HG03521 (cell line): Measurements from ENCODE around the gene ANHX.
"Not testable (repeated sequence)": the region's sequence is repeated elsewhere in the genome, so short reads cannot be mapped to it uniquely, and the experiment has no call there.

Source experiments
- ATAC-seq: cut with Tn5 transposase; IDR thresholded peaks from one replicate; pipeline ENCODE4 v1.9.1; 2021; ENCODE audit warnings: mild to moderate bottlenecking, moderate library complexity; ENCODE audit not compliant: unreplicated experiment

The ANHX gene

DNA sequence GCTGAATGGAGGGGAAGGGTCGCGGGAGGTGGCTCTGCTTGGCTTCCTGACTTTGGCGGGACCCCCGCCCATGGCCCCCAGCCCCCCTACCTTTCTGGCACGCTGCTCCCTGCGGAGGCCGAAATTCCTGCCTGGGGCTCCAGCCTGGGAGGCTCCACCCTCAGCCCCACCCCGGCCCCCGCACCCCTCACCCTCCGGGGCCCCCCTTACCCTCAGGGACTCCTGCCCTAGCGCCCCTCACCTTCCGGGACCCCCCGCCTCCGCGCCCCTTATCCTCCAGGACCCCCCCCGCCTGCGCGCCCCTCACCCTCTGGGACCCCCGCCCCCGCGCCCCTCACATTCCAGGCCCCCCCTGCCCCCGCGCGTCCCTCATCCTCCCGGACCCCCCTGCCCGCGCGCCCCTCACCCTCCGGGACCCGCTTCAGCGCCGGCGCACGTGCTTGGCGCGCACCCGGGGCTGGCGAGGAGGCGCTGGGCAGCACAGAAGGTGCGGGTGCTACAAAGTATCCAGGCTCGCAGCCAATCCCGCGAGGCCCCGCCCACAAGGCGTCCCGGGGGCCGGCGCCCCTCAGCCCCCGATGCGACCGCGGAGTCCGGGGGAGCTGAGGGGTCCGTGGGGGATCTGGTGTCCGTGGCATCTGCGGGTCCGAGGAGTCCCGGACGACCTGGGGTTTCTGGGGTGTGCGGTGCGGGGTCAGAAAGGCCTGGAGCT, at the start of gene ANHX:
Gene ANHX, minus strand, starts transcription at position 477 of the 712 bp plus-strand sequence. CDS start 1,521 bp downstream, outside the sequence.
- no peak for ATAC-seq

- ATAC-seq, result not testable (repeated sequence)
These were observed 29.0 kb upstream of the ANHX start for GRCh38 chr12:133264668-133265067.

GRCh38 chr12:133264173-133264572, 28.5 kb upstream of the ANHX start:
- ATAC-seq, result no peak

DNA sequence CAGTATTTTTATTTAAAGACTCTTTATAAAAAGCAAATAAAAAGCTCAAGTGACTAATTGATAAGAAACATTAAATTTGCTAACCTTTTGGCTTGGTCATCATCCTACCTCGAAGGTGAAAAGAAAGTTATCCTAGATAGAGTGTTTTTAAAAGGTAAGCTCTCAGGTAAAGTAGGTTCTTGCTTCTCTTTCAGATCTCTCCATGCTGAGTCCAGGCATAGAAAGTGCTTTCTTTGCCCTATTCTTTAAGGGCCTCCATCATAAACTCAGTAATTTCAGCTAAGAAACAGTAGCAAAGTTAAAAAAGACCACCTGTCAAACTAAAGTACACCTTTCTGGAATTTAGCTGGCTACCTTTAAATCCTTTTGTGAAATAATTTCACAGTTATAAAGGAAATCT, 20.6 kb upstream of the ANHX start:
- no peak for ATAC-seq

GRCh38 chr12:133255833-133256232, 20.2 kb upstream of the ANHX start:
- ATAC-seq, result not testable (repeated sequence)

DNA sequence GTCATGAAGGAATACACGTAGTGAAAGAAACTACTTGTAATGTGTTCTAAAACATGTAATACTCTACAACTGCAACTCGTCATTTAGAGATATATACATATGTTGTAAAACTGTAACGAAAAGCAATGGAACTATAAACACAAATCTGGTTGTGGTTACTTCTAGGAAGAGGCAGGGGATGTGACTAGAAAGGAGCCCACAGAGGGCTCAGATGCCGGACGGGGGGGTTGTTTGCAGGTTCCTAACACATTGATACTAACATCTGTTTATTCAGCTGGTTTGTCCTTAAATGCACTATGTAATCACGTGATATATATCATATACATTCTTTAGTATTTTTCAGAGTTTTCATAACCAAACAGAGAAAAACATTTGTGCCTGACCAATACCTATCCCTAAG, 16.1 kb upstream of the ANHX start:
- ATAC-seq, result no peak

DNA sequence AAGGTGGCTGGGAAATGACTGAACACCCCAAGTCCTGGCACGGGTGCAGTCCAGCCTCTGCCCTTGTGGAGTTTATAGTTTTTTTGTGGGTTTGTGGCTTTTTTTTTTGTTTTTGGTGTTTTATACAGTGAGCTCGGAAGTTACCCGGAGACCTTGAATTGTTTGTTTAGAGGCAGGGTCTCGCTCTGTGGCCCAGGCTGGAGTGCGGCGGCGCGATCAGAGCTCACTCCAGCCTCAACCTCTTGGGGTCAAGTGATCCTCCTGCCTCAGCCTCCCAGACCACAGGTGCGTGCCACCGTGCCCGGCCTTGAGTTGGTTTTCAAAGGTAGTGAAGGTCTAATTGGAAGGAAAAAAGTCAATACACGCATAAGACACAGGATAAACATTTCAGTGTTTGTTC, 879 bp upstream of the ANHX start:
- no peak for ATAC-seq

GRCh38 chr12:133236144-133236543, 467 bp upstream of the ANHX start:
- ATAC-seq, result no peak

GRCh38 chr12:133234971-133235370, 706 bp downstream of the ANHX start:
- no peak for ATAC-seq

DNA sequence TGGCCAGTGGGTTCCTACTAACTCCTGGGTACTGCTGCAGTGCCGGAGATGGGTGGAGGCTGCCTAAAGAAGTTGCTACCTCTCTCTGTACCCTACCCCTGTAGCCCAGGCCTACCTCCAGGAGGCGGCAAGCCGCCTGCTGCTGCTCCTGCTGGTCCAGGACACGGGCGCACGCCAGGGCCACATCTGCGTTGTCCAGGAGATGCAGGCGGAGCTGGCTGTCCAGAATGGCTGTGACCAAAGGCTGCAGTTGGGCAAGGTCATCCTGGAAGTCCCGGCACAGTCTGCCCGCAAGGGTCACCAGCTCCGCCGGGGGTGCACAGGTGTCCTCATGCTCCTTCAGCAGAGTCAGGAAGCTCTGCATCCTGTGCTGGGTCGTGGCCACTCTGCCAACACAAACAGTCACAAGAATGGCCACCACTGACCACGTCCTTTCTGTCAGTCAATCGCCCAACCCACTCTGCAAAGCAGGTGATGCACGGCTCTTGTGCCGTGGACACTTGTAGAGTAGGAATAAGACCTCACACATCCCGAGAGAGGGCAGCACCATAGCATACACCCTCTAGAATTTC, 1.6 kb downstream of the ANHX start:
- ATAC-seq, result no peak

- no peak for ATAC-seq
These were observed 2.7 kb downstream of the ANHX start for GRCh38 chr12:133233006-133233405.

DNA sequence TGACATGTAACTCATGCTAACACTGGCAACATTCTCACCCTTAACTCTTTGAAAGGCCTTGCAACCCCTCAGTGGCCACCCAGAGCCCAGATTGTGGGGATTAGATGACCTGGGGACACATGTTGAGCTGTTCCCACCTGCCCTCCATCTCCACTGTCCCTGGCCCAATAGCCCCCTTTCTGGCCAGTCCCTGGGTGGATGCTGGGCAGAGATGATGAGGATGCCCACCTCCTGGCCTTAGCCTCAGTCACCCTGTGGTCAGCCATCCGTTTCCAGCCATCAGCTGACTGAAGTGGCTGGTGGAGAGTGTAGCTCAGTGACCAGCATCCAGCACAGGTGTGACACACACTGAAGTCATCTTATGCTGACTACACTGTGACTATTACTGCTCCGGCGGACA, 4.7 kb downstream of the ANHX start:
- ATAC-seq, result no peak

- no peak for ATAC-seq
These were observed 8.3 kb downstream of the ANHX start for GRCh38 chr12:133227281-133227852.

DNA sequence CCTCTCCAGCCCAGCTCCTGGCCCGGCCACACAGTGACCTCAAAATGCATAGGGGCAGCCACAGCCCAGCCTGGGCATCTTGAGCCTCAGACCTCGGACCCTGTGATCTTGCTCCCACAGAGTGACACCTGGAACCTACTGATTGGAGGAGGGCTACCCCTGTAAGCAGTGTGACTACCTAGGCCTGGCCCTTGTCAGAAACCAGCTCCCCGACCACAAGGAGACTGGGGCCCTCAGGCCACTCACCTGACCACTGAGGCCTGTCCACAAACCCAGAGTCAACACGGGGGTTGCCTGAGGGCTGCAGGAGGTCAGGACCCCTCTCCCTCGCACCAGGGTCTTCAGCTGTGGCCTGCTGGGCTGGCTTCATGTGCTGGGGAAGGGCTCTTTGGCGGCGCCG, 9.0 kb downstream of the ANHX start:
- no peak for ATAC-seq

- no peak for ATAC-seq
These were observed 10.2 kb downstream of the ANHX start for GRCh38 chr12:133225527-133225926.

DNA sequence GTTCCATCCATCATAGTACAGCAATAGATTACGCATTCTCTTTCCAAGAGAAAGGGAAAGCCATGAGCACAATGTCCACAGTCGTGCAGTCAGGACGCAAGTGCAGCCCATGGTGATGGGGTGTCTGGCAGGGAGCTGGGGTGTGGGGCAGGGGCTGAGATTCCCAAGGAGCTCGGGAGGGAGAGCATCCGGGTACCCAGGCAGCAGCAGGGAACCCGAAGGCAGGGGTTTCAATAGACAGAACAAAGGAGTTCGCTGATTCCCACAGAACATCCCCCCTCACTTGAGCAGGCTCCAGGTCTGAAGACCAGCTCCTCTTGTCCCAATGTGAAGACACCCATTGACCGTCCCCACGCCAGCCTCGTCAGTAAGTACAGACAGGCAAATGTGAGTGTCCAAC, 13.5 kb downstream of the ANHX start:
- no peak for ATAC-seq

- no peak for ATAC-seq
These were observed 14.4 kb downstream of the ANHX start for GRCh38 chr12:133221241-133221640.

DNA sequence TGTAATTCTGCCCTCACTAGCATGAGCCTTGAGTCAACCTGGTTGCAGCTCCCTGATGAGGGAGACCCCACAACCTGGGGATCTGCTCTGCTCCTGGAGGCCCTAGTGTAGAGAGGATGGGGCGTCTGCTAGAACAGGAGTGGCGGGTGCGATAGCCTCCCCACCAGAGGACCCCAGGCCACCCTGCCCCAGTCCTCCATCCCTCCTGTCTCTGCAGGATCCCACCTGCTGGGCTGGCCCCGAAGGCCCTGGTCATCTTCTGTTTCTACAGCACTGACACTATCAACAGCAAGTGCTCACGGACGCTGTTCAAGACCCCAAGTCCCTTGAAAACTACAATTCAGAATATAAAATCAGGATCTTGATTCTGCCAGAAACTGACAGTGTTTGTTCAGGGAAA, 15.2 kb downstream of the ANHX start:
- ATAC-seq, result no peak

DNA sequence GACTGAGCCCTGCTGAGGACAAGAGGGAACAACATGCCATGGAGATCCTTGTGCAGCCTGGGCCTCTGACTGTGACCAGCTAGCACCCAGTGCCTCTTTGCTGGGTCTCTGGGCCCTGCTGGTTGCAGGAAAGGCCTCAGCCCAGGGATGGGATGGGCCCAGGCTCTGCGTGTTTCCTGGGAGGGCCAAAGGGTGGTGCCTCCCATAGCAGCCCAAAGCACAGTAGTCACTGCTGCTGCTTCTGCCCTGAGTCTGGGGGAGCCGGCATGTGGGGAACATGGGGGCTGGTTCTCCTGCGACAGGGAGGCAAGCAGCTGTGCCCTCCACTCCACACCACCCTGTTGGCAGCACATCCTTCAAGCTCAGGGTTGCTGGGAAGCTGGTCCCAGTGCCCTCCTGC, 18.5 kb downstream of the ANHX start:
- no peak for ATAC-seq

- no peak for ATAC-seq
These were observed 20.0 kb downstream of the ANHX start for GRCh38 chr12:133215724-133216123.

DNA sequence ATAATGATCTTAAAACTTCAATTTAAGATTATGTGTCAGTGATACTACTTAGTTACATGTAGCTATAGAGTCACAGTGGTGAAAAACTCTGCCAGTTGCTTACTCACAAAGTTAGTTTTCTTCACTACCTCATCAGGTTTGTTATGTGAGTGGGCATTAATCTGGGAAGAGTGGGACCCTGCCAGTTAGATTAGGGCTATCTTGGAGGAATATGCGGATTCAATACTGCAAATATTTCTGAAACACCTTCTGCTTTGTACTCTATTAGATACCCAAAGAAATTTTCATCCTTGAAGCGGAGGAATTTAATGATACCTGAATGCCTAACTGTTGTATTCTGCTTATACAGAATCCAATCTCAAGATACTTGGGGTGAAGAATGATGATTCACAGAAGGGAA, 29.3 kb downstream of the ANHX start:
- no peak for ATAC-seq

- ATAC-seq, result no peak
These were observed 31.4 kb downstream of the ANHX start for GRCh38 chr12:133204264-133204603.
